ENCODE results near the gene CERS6.

The CERS6 gene

DNA sequence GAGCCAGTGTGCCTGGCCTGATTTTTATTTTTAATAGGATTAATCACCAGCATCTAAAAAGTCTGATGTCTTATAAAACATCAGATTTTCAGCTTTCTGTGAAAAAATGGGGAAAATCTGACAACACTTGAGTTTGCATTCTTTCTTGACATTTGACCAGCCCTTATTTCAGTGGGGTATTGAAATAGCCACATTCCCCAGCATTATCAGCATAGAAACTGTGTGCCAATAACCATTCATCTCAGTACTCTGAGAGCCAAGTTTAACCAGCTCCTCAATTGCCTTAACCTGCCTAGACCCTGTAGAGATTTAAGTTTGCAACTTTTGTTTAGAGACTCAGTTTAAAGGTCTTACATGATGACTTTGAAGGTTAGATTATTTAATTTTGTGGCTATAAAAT is 155.0 kb downstream of the CERS6 start:
- DNase-seq, result no peak

DNA sequence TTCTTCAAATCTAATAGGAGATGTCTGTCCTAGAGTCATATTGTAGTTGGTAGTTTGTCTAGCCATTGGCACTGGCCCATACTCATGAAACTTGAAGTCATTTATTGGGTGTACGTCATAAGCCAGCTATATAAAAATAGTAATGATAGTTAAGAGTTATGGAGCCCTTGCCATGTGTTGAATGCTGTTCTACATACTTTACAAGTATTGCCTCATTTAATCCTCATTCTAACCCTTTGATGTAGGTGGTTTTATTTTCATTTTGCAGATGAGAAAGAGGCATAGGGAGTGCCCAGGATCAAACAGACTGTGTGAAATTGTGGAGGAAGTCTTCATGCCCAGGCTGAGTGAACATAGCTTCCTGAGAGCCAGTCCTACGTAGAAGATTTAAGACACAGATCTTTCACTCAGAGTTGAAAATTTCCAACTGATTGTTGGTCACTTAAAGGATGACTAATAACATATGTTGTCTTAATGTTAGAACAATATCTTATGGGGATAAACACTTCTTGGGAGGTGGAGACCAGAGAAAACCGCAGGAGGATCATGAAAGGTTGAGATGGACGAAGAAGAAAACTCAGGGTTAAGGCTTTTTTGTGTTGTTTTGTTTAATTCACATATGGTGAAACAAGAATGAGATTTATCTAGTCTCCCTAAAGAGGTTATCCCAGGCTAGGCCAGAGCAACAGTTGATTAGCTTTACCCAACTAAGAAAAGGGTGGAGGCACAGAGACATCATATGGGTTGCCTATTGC is 156.0 kb downstream of the CERS6 start:
- no peak for DNase-seq

GRCh38 chr2:168612719-168613118 is 156.6 kb downstream of the CERS6 start:
- no peak for DNase-seq

- DNase-seq, result no peak
Observed at GRCh38 chr2:168613551-168613950, 157.5 kb downstream of the CERS6 start.

- no peak for DNase-seq
Observed at GRCh38 chr2:168614172-168615018, 158.3 kb downstream of the CERS6 start.

- no peak for DNase-seq
Observed at GRCh38 chr2:168620554-168620953, 164.5 kb downstream of the CERS6 start.

DNA sequence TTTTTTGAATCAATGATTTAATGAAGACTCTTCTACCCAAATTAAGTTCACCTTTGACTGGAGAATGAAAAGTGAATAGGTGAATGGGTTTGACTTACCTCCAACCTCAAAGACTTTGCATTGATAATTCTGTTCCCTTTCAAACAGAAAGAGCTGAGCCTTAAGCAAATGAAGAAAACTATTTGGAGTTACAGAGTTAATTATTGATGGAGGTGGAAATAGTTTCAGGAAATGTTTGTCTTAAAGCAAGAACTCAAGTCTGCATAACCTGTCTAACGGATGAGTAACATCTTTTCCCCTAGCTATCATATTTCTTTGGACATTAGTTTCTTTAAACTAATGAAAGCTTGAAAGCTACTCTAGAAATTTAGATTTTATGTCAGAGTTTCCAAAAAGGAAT is 166.5 kb downstream of the CERS6 start:
- DNase-seq, result no peak

GRCh38 chr2:168624028-168624427 is 168.0 kb downstream of the CERS6 start:
- no peak for DNase-seq

GRCh38 chr2:168626096-168626495 is 170.0 kb downstream of the CERS6 start:
- no peak for DNase-seq

DNA sequence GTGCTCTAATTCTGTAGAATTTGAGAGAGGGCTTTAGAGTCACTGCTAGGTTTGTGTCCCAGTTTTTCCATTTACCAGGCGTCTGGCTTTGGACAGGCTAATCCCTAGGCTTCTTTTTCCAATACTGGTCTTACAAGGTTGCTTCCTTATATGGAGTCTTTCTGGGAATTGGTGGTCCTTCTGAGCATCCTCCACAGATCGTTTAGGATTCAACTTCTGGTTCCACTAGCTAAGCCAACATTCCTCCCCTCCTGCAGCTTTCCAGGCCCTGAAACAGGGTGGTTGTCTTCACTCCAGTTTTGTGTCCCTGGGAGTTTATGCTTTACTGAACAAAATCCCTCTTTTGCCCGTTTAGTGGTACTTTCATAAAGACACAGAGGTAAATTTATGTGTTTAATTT is 170.6 kb downstream of the CERS6 start:
- no peak for DNase-seq

- DNase-seq, result no peak
Observed at GRCh38 chr2:168632709-168633121, 176.6 kb downstream of the CERS6 start.

GRCh38 chr2:168633200-168633599 is 177.1 kb downstream of the CERS6 start:
- no peak for DNase-seq

DNA sequence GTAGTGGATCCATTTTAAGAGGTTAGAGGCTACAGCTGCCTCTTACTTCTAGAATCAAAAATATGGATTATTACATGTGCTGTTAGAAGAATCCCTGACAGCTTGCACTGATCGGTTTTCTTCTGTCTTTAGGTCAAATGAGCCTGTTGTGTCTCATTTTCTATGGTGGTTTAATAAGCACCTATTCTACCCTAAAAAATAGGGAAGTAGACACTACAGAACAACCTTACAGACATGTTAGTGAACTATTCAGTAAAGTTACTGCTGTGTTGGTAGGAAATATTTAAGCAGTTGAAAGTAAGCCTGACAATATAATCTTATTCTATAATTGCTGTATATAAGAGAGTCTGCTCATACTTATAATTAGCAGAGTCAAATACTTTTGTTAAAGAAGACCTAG is 177.8 kb downstream of the CERS6 start:
- no peak for DNase-seq

- DNase-seq, result no peak
Observed at GRCh38 chr2:168635065-168635577, 179.0 kb downstream of the CERS6 start.

GRCh38 chr2:168639018-168639417 is 182.9 kb downstream of the CERS6 start:
- peak; percentile 20 for DNase-seq

- no peak for DNase-seq
Observed at GRCh38 chr2:168639441-168639898, 183.4 kb downstream of the CERS6 start.

DNA sequence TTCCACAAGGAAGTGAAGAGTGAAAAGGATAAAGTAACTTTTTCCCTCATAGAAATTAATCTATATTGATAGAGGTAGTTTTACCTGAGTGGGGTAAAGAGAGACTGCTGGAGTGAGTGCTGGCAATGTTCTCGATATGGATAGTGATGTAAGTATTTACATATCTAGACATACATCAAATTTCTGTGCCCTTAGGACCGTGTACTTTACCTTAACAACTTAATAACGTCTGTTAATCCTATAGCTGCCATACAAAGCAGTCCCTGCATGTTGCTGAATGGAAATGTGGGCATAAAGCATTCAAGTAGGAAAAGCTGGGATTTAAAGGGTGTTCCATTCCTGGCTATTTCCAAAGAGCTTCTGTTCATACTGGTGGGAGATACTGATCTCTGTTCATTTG is 184.0 kb downstream of the CERS6 start:
- no peak for DNase-seq

DNA sequence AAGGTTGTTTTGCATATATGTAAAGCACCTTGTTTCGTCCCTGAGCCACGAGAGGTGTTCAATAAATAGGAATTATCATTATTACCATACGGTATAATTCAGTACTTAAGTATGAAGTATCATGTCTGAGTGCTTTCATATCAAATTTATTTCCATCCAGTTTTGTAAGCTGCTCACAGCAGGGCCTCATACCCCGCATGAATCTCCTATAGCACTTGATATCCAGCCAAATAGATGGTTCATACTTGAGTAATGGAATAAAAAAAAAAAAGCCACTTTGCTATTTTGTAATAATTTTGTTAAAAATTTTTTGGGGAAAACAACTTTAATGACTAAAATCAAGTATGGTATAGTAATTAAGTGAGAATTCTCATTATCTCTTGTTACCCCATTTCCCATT is 185.6 kb downstream of the CERS6 start:
- DNase-seq, result no peak

DNA sequence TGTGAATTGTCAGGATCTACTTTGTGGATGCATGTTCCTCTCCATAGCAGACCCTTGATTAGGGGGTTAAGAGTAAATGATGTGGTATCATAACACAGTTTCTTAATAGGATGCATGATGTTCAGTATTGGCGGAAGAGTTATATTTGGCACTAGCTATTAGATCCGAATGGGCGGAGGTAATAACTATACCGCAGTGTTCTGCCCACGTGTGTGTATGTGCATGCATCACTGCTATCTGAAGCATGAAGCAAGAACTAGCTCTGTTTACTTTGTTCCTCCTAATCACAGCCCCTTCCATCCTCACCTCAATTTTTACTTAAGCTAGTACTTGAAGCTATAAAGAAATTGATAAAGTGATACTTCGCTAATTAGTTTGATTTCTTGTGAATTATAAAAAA is 186.8 kb downstream of the CERS6 start:
- DNase-seq, result no peak

DNA sequence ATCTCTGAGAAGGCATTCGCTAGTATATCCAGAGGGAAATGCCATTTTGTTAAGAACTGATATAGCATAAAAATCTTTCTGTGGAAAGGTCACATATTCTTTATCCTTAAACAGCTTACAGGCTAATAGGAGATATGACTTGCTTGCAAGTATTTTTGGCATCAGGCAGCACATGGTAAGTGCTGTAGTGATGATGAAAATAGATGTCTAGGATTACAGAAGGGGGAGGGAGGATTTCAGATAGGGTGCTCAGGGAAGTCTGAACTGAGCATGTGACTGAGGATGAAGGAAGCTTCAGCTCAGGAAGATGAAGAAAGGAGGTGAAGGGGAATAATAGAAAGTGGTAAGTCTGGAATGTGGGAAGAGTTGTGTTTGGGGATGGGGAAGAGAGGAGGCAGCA is 187.9 kb downstream of the CERS6 start:
- no peak for DNase-seq

DNA sequence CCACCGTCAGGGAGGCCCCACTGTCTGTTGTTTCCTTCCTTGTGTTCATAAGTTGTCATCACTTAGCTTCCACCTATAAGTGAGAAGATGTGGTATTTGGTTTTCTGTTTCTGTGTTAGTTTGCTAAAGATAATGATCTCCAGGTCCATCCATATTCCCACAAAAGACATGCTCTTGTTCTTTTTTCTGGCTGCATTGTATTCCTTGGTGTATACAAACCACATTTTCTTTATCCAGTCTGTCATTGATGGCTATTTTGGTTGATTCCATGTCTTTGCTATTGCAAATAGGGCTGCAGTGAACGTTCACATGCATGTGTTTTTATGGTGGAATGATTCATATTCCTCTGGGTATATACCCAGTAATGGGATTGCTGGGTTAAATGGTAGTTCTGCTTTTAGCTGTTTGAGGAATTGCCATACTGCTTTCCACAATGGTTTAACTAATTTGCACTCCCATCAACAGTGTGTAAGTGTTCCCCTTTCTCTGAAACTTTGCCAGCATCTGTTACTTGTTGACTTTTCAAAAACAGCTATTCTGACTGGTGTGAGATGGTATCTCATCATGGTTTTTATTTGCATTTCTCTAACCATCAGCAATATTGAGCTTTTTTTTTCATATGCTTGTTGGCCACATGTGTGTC is 189.7 kb downstream of the CERS6 start:
- no peak for DNase-seq

DNA sequence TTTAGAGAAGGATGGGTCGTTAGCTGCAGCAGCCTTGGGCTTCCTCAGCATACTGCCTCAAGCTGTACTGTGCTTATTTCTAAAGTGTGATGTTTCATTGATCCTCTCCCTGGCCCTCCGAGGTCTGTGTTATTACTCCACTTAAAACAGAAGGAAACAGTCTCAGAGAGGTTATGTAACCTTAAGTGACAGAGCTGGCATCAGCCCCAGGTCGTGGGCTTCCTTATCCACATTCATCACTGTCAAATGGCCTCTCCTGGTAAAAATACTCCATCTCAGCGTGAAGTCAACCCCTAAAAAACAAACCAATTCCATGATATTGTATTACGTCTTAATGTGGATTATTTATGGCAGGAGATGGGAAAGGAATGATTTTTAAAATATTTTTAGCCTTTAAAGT is 193.0 kb downstream of the CERS6 start:
- no peak for DNase-seq

GRCh38 chr2:168649562-168649961 is 193.5 kb downstream of the CERS6 start:
- no peak for DNase-seq

GRCh38 chr2:168650139-168650538 is 194.1 kb downstream of the CERS6 start:
- no peak for DNase-seq
